OCI-LY1 (cell line): ENCODE measurements around the gene WDR62.

Experiments
- H2AFZ ChIP-seq: fragments of 200-600 bp; sonication (generic), shearing (Covaris generic); 2 replicates; pipeline ENCODE4 v1.6.0; 2014; ENCODE audit warnings: antibody characterized with exemption, mild to moderate bottlenecking, low read length
- H3F3A ChIP-seq: fragments of 200-600 bp; sonication (generic), shearing (Covaris generic); 2 replicates; pipeline ENCODE4 v1.6.0; 2014; ENCODE audit warnings: mild to moderate bottlenecking, antibody characterized with exemption, low read length, moderate library complexity; ENCODE audit not compliant: insufficient read depth
- H3K27ac ChIP-seq: fragments of 200-600 bp; sonication (generic); 2 replicates; pipeline ENCODE4 v1.5.1; 2014; ENCODE audit warnings: low read length, mixed run types, mild to moderate bottlenecking, low read depth; ENCODE audit not compliant: poor library complexity, severe bottlenecking
- H3K27me3 ChIP-seq: fragments of 200-600 bp; sonication (generic); 2 replicates; pipeline ENCODE4 v1.6.0; 2014; ENCODE audit warnings: antibody characterized with exemption, mild to moderate bottlenecking, low read length, moderate library complexity; ENCODE audit not compliant: insufficient read depth
- H3K36me3 ChIP-seq: fragments of 200-600 bp; sonication (generic); 2 replicates; pipeline ENCODE4 v1.6.1; 2014; ENCODE audit warnings: mild to moderate bottlenecking, antibody characterized with exemption, low read length, moderate library complexity, mixed read lengths; ENCODE audit not compliant: insufficient read depth
- H3K4me1 ChIP-seq: fragments of 200-600 bp; sonication (generic); 2 replicates; pipeline ENCODE4 v1.5.1; 2014; ENCODE audit warnings: mild to moderate bottlenecking, low read length, moderate library complexity; ENCODE audit not compliant: insufficient read depth, severe bottlenecking
- H3K4me2 ChIP-seq: fragments of 200-600 bp; sonication (generic), shearing (Covaris generic); 2 replicates; pipeline ENCODE4 v1.6.1; 2014; ENCODE audit warnings: low read length
- H3K4me3 ChIP-seq: fragments of 200-600 bp; sonication (generic); 2 replicates; pipeline ENCODE4 v1.5.1; 2014; ENCODE audit warnings: low read length, low read depth, mild to moderate bottlenecking, mixed read lengths; ENCODE audit not compliant: poor library complexity, severe bottlenecking
- H3K79me2 ChIP-seq: fragments of 200-600 bp; shearing (Covaris generic); 2 replicates; pipeline ENCODE4 v1.6.1; 2016; ENCODE audit warnings: mixed run types, low read length, mixed read lengths; ENCODE audit not compliant: insufficient read depth
- H3K9ac ChIP-seq: fragments of 200-600 bp; sonication (generic), shearing (Covaris generic); 2 replicates; pipeline ENCODE4 v1.6.1; 2014; ENCODE audit warnings: mild to moderate bottlenecking, low read length, mixed read lengths
- H3K9me2 ChIP-seq: fragments of 200-600 bp; sonication (generic), shearing (Covaris generic); 2 replicates; pipeline ENCODE4 v1.6.1; 2014; ENCODE audit warnings: low read depth, mild to moderate bottlenecking, low read length, mixed read lengths
- H3K9me3 ChIP-seq: fragments of 200-600 bp; shearing (Covaris generic); 2 replicates; pipeline ENCODE4 v1.6.1; 2014; ENCODE audit warnings: low read length, mixed read lengths
- H4K20me1 ChIP-seq: fragments of 200-600 bp; sonication (generic), shearing (Covaris generic); 2 replicates; pipeline ENCODE4 v1.6.0; 2016; ENCODE audit warnings: mild to moderate bottlenecking, low read length; ENCODE audit not compliant: insufficient read depth
- EZH2 ChIP-seq: fragments of 200-600 bp; sonication (generic), shearing (Covaris generic); IDR thresholded peaks from 2 replicates; pipeline ENCODE4 v1.8.0; 2017; ENCODE audit warnings: borderline replicate concordance, mixed run types, mild to moderate bottlenecking, antibody characterized with exemption, low read length, moderate library complexity, mixed read lengths
- TF ChIP-seq, protein P1 (sequence below): fragments of 200-600 bp; sonication (generic), shearing (Covaris generic); IDR thresholded peaks from 2 replicates; pipeline ENCODE4 v1.5.1; 2017; ENCODE audit warnings: mild to moderate bottlenecking, antibody characterized with exemption, low read length, moderate library complexity, mixed read lengths

WDR62 gene

DNA sequence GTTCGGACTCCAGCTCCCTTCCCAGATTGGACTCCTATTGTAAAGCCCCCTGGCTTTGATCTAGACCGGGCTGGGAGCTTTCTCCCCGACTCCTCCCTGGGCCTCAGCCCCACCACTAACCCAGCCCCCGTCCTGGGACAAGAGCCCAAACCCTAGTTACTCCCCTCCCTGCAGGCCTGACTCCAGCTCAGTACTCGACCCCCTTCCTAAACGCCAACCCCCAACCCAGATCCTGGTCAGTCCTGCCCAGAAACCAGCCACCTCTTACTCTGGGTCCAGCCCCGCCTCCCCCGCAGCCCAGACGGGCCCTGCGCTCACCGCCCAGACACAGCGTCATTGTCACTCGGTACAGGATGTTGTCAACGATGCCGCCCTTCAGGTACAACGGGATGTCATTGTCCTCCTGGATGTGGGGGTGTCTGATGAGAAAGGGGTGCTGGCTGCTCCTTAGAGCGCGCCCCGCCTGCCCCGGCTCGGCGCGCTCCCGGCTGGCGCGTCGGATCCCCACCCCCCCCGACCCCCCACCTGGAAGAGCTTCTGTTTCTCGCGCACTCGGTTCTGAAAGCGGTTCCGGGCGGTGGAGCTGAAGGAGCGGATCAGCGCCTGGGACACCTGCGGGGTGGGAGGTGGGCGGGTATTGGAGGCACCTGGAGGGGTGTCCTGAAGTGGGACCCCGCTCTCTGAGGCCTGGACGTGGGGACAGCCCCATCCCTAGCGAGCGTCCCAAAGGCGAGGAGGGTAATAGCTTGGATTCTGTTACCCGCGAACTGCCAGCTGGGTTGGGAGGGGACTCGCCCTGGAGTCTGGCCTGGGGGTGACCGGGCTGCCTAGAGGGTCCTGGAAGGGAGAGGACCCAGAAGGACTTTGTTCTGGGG lies 96.7 kb downstream of the WDR62 start:
- no peak overlapping the region for H3K4me2 ChIP-seq
- no peaks in the 10 kb centered on the region for H4K20me1 ChIP-seq
- no peaks in the 10 kb centered on the region for H3K9me3 ChIP-seq
- H3K9ac ChIP-seq, result no peak overlapping the region
- H3K36me3 ChIP-seq, result peaks cover 43% of the 10 kb centered on the region
- no peak overlapping the region for H2AFZ ChIP-seq
- H3K4me3 ChIP-seq, result no peak overlapping the region
- H3K79me2 ChIP-seq, result no peaks in the 10 kb centered on the region
- no peak overlapping the region for H3K27ac ChIP-seq
- H3K4me1 ChIP-seq, result no peaks in the 10 kb centered on the region
- no peaks in the 10 kb centered on the region for H3K9me2 ChIP-seq
- no peaks in the 10 kb centered on the region for H3K27me3 ChIP-seq
- no peaks in the 10 kb centered on the region for H3F3A ChIP-seq
- TF ChIP-seq EZH2, result no peak
- TF ChIP-seq, protein P1, sequence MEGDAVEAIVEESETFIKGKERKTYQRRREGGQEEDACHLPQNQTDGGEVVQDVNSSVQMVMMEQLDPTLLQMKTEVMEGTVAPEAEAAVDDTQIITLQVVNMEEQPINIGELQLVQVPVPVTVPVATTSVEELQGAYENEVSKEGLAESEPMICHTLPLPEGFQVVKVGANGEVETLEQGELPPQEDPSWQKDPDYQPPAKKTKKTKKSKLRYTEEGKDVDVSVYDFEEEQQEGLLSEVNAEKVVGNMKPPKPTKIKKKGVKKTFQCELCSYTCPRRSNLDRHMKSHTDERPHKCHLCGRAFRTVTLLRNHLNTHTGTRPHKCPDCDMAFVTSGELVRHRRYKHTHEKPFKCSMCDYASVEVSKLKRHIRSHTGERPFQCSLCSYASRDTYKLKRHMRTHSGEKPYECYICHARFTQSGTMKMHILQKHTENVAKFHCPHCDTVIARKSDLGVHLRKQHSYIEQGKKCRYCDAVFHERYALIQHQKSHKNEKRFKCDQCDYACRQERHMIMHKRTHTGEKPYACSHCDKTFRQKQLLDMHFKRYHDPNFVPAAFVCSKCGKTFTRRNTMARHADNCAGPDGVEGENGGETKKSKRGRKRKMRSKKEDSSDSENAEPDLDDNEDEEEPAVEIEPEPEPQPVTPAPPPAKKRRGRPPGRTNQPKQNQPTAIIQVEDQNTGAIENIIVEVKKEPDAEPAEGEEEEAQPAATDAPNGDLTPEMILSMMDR, result no peak

DNA sequence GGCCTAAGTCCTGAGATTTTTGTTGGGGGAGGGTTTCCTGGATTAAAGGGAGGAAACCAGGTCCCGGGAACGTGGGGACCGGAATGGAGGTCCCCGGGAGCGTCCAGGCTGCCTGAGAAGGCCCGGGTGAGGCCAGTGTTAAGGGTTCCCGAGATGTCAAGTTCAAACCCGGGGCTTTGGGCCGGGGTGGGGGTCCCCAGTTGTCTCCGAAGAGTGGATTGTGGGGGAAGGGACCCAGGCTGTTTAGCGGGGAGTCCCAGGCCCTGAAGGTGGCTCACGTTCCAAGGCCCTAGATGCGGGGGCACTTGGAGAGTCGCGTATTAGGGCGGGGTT lies 97.3 kb downstream of the WDR62 start:
- Histone ChIP-seq H4K20me1 (no peaks in the 10 kb centered on the region), H3K4me3 (no peak overlapping the region), H3K9me2 (no peaks in the 10 kb centered on the region), H3K27me3 (no peaks in the 10 kb centered on the region), H3K9ac (no peak overlapping the region), H3K27ac (no peak overlapping the region), H3K36me3 (peaks cover 37% of the 10 kb centered on the region), H2AFZ (no peak overlapping the region), H3K4me1 (no peaks in the 10 kb centered on the region), H3K4me2 (no peak overlapping the region), H3K9me3 (no peaks in the 10 kb centered on the region), H3K79me2 (no peaks in the 10 kb centered on the region), H3F3A (no peaks in the 10 kb centered on the region)
- TF ChIP-seq, protein P1, result no peak
- no peak for TF ChIP-seq EZH2

DNA sequence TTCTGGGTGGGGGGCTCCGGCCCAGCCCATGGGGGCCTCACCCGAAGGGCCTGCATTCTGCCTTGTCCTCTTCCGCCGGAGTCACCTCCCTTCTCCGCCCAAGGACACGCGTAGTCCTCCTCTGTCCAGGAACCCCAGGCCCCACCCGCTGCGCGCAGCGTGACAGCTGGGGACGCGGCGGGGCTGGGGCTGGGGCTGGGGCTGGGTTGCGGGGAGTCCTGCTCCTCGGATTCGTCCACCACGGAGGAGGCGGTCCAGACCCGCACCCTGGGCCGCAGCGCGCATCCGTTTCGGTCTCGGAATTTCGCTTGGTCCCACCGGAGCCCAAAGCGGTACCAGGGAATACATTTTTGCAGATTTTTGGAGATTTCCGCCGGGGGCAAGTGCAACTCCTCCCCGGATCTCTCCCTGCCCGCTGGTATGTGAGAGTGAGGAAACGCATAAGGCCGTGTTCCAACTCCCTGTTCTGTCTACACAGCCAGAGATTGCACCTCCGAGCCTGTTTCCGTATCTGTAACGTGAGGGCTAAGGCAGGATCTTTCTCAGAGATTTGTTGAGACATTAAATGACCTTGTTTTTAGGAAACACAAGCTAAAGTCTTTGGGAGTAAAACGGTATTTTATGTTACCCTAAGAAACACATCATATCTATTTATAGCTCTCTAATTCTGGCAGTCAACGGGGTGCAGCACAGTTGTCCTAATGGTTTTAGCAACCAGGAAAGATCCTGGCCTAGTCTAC lies 97.8 kb downstream of the WDR62 start, which contains the start of gene COX7A1:
COX7A1 (minus strand) TSS at position 96 of the 740 bp plus-strand sequence; CDS start at position 56, 40 bp downstream.
- H3K4me3 ChIP-seq, result no peak within 1 kb of the TSS
- no peaks in the 10 kb centered on the region for H3K79me2 ChIP-seq
- H3K36me3 ChIP-seq, result peaks cover 33% of the 10 kb centered on the region
- no peaks in the 10 kb centered on the region for H3K9me2 ChIP-seq
- H3K9ac ChIP-seq, result no peak within 1 kb of the TSS
- TF ChIP-seq, protein P1, result no peak
- TF ChIP-seq EZH2, result no peak
- H2AFZ ChIP-seq, result no peak within 1 kb of the TSS
- no peaks in the 10 kb centered on the region for H4K20me1 ChIP-seq
- H3K27ac ChIP-seq, result no peak within 1 kb of the TSS
- no peaks in the 10 kb centered on the region for H3K9me3 ChIP-seq
- H3F3A ChIP-seq, result no peaks in the 10 kb centered on the region
- no peak within 1 kb of the TSS for H3K4me2 ChIP-seq
- no peaks in the 10 kb centered on the region for H3K27me3 ChIP-seq
- no peaks in the 10 kb centered on the region for H3K4me1 ChIP-seq
